Neuronal stem cell (in vitro differentiated cells): ENCODE results near the gene PHYHD1.

ENCODE experiments used
- DNase-seq: peaks from one replicate; pipeline ENCODE4 v3.0.0-alpha.2; 2013; ENCODE audit warnings: low spot score
- H2AFZ ChIP-seq: one replicate; pipeline ENCODE4 v1.6.1; 2013; ENCODE audit warnings: mild to moderate bottlenecking, low read length, inconsistent platforms
- H2AK5ac ChIP-seq: 2 replicates; pipeline ENCODE4 v1.6.1; 2013; ENCODE audit warnings: low read depth, mild to moderate bottlenecking, inconsistent platforms, low read length, moderate library complexity, mixed read lengths
- H2BK120ac ChIP-seq: 2 replicates; pipeline ENCODE4 v1.6.1; 2013; ENCODE audit warnings: low read depth, mild to moderate bottlenecking, inconsistent platforms, low read length, moderate library complexity, mixed read lengths
- H2BK12ac ChIP-seq: one replicate; pipeline ENCODE4 v1.6.1; 2013; ENCODE audit warnings: low read length, inconsistent platforms
- H2BK15ac ChIP-seq: 2 replicates; pipeline ENCODE4 v1.6.1; 2013; ENCODE audit warnings: mild to moderate bottlenecking, low read length, inconsistent platforms, mixed read lengths
- H2BK5ac ChIP-seq: one replicate; pipeline ENCODE4 v1.6.1; 2013; ENCODE audit warnings: inconsistent platforms, mild to moderate bottlenecking, low read length, moderate library complexity
- H3K14ac ChIP-seq: one replicate; pipeline ENCODE4 v1.6.1; 2013; ENCODE audit warnings: low read length, inconsistent platforms
- H3K18ac ChIP-seq: 2 replicates; pipeline ENCODE4 v1.6.1; 2013; ENCODE audit warnings: low read length, inconsistent platforms
- H3K23ac ChIP-seq: 2 replicates; pipeline ENCODE4 v1.6.1; 2013; ENCODE audit warnings: low read depth, mild to moderate bottlenecking, mixed read lengths, low read length, inconsistent platforms; ENCODE audit not compliant: poor library complexity
- H3K27ac ChIP-seq: replicated peaks from 3 replicates; pipeline ENCODE4 v1.5.1; 2013; ENCODE audit warnings: low read length, inconsistent platforms
- H3K27me3 ChIP-seq, 3 experiments: 2 replicates each; pipeline ENCODE4 v1.6.1; 2013; ENCODE audit warnings: low read length in 3 of 3, mild to moderate bottlenecking in 2 of 3, inconsistent platforms in 1 of 3, low read depth in 1 of 3, mixed read lengths in 1 of 3, moderate library complexity in 1 of 3; ENCODE audit not compliant: control insufficient read depth in 3 of 3, insufficient read depth in 3 of 3
- H3K36me3 ChIP-seq, 2 donors: replicated peaks in 1 of 2; 2 replicates each; pipeline ENCODE4 v1.6.1; 2013; ENCODE audit warnings: low read length in 2 of 2; ENCODE audit not compliant: control insufficient read depth in 2 of 2, insufficient read depth in 2 of 2
- H3K4ac ChIP-seq: 2 replicates; pipeline ENCODE4 v1.6.1; 2013; ENCODE audit warnings: inconsistent platforms, mild to moderate bottlenecking, low read length, moderate library complexity
- H3K4me1 ChIP-seq, 2 donors: 1 replicate in 1 of 2; 2 replicates in 1 of 2; pipeline ENCODE4 v1.6.1; 2013; ENCODE audit warnings: low read length in 2 of 2, low read depth in 1 of 2; ENCODE audit not compliant: control insufficient read depth in 2 of 2, insufficient read depth in 1 of 2
- H3K4me2 ChIP-seq: one replicate; pipeline ENCODE4 v1.6.1; 2013; ENCODE audit warnings: mild to moderate bottlenecking, low read length, inconsistent platforms; ENCODE audit not compliant: insufficient read depth, poor library complexity, severe bottlenecking
- H3K4me3 ChIP-seq, 2 donors: 2 replicates each; pipeline ENCODE4 v1.5.1; 2013; ENCODE audit warnings: low read length in 2 of 2, mild to moderate bottlenecking in 2 of 2, inconsistent platforms in 1 of 2, moderate library complexity in 1 of 2
- H3K79me1 ChIP-seq: one replicate; pipeline ENCODE4 v1.6.1; 2013; ENCODE audit warnings: low read depth, mild to moderate bottlenecking, inconsistent platforms, low read length, moderate library complexity
- H3K9ac ChIP-seq: one replicate; pipeline ENCODE4 v1.6.1; 2013; ENCODE audit warnings: mild to moderate bottlenecking, low read depth, low read length, inconsistent platforms; ENCODE audit not compliant: poor library complexity
- H3K9me3 ChIP-seq, 2 donors: replicated peaks in 1 of 2; 2 replicates each; pipeline versions ENCODE3 to v1.6.1; 2013; ENCODE audit warnings: low read length in 2 of 2, mild to moderate bottlenecking in 2 of 2, inconsistent platforms in 1 of 2, low read depth in 1 of 2, mixed read lengths in 1 of 2, moderate library complexity in 1 of 2; ENCODE audit not compliant: control insufficient read depth in 2 of 2, insufficient read depth in 1 of 2
- H4K8ac ChIP-seq: one replicate; pipeline ENCODE4 v1.6.1; 2013; ENCODE audit warnings: low read depth, mild to moderate bottlenecking, inconsistent platforms, low read length, moderate library complexity
- H4K91ac ChIP-seq: one replicate; pipeline ENCODE4 v1.6.1; 2013; ENCODE audit warnings: low read length, low read depth, mild to moderate bottlenecking, inconsistent platforms; ENCODE audit not compliant: poor library complexity
- WGBS, 2 donors: extraction: QIAGEN DNeasy Blood & Tissue Kit; methylation state at CpG; one replicate each; pipeline ENCODE4 v1.1.7; 2013; ENCODE audit warnings: missing lambda C conversion rate in 2 of 2, mixed read lengths in 1 of 2; ENCODE audit not compliant: insufficient read length in 2 of 2, insufficient replicate concordance in 1 of 2; ENCODE audit errors: extremely low coverage in 2 of 2; 5-methylcytosine and 5-hydroxymethylcytosine counted together

PHYHD1 gene

GRCh38 chr9:128886211-128886891, 34.4 kb upstream of the PHYHD1 start:
- no peaks in the 10 kb centered on the region for H3K9me3 ChIP-seq
- WGBS, 2 donors, result no CpG with 5 or more reads among the region's 13 CpGs

GRCh38 chr9:128887049-128887448, 33.7 kb upstream of the PHYHD1 start:
- WGBS, 2 donors, result no CpG with 5 or more reads among the region's 3 CpGs

More at GRCh38 chr9:128886211-128886891, 34.4 kb upstream of the PHYHD1 start:
- H2AFZ ChIP-seq, result no peak overlapping the region
- no peak overlapping the region for H3K9ac ChIP-seq
- peaks cover 9 to 10% of the 10 kb centered on the region in 2 donors for H3K4me1 ChIP-seq
- peaks cover 23 to 52% of the 10 kb centered on the region in 2 donors for H3K36me3 ChIP-seq
- H4K8ac ChIP-seq, result no peak overlapping the region
- H2AK5ac ChIP-seq, result no peak overlapping the region
- peaks cover 20% of the 10 kb centered on the region for H3K79me1 ChIP-seq
- no peak overlapping the region for H2BK5ac ChIP-seq
- no peaks in the 10 kb centered on the region for H3K27me3 ChIP-seq
- H2BK15ac ChIP-seq, result no peak overlapping the region
- peak overlapping the region in 1 of 2 donors; percentile 10 for H3K4me3 ChIP-seq
- H3K18ac ChIP-seq, result no peak overlapping the region
- H3K4ac ChIP-seq, result no peak overlapping the region
- H2BK12ac ChIP-seq, result no peak overlapping the region
- H3K4me2 ChIP-seq, result no peak overlapping the region
- no peak overlapping the region for H4K91ac ChIP-seq
- H3K23ac ChIP-seq, result no peak overlapping the region
- DNase-seq, result no peak
- H2BK120ac ChIP-seq, result no peak overlapping the region
- no peak overlapping the region for H3K27ac ChIP-seq
- H3K14ac ChIP-seq, result no peak overlapping the region

GRCh38 chr9:128887914-128888350, 32.9 kb upstream of the PHYHD1 start:
- Histone ChIP-seq H3K4me1 (peaks cover 9 to 10% of the 10 kb centered on the region in 2 donors), H3K18ac (no peak overlapping the region), H4K91ac (no peak overlapping the region), H2BK5ac (no peak overlapping the region), H2BK120ac (no peak overlapping the region), H2BK12ac (no peak overlapping the region), H3K79me1 (peaks cover 25% of the 10 kb centered on the region), H3K9me3 (no peaks in the 10 kb centered on the region), H3K9ac (no peak overlapping the region), H3K36me3 (peaks cover 26 to 67% of the 10 kb centered on the region in 2 donors), H2AFZ (no peak overlapping the region), H3K4me2 (no peak overlapping the region), H2BK15ac (no peak overlapping the region), H3K27me3 (no peaks in the 10 kb centered on the region), H3K23ac (no peak overlapping the region), H3K14ac (no peak overlapping the region), H4K8ac (no peak overlapping the region), H3K4me3 (no peak overlapping the region), H2AK5ac (no peak overlapping the region), H3K27ac (no peak overlapping the region), H3K4ac (no peak overlapping the region)
- no peak for DNase-seq
- no CpG with 5 or more reads among the region's 9 CpGs for WGBS, 2 donors

More at GRCh38 chr9:128887049-128887448, 33.7 kb upstream of the PHYHD1 start:
- no peak for DNase-seq
- Histone ChIP-seq H3K23ac (no peak overlapping the region), H3K4me3 (no peak overlapping the region), H3K14ac (no peak overlapping the region), H2AK5ac (no peak overlapping the region), H4K8ac (no peak overlapping the region), H3K18ac (no peak overlapping the region), H2AFZ (no peak overlapping the region), H2BK12ac (no peak overlapping the region), H3K4me1 (peaks cover 9 to 10% of the 10 kb centered on the region in 2 donors), H3K9me3 (no peaks in the 10 kb centered on the region), H2BK15ac (no peak overlapping the region), H3K27ac (no peak overlapping the region), H3K36me3 (peaks cover 26 to 59% of the 10 kb centered on the region in 2 donors), H3K9ac (no peak overlapping the region), H4K91ac (no peak overlapping the region), H2BK5ac (no peak overlapping the region), H3K79me1 (peaks cover 25% of the 10 kb centered on the region), H3K4me2 (no peak overlapping the region), H3K27me3 (no peaks in the 10 kb centered on the region), H2BK120ac (no peak overlapping the region), H3K4ac (no peak overlapping the region)

- H3K36me3 ChIP-seq, result peaks cover 17 to 73% of the 10 kb centered on the region in 2 donors
- H3K9ac ChIP-seq, result peak overlapping the region; percentile 37
- no peaks in the 10 kb centered on the region for H3K9me3 ChIP-seq
- no peak overlapping the region for H2BK5ac ChIP-seq
- H2BK12ac ChIP-seq, result no peak overlapping the region
- H3K18ac ChIP-seq, result no peak overlapping the region
- no peak overlapping the region for H3K4me3 ChIP-seq
- no peak overlapping the region for H3K14ac ChIP-seq
- H3K4me2 ChIP-seq, result no peak overlapping the region
- H3K27me3 ChIP-seq, result no peaks in the 10 kb centered on the region
- WGBS, 2 donors, result no CpG with 5 or more reads among the region's 15 CpGs
- peak overlapping the region; percentile 67 for H3K23ac ChIP-seq
- DNase-seq, result no peak
- H3K79me1 ChIP-seq, result peaks cover 16% of the 10 kb centered on the region
- H2AK5ac ChIP-seq, result no peak overlapping the region
- no peak overlapping the region for H3K27ac ChIP-seq
- no peak overlapping the region for H2BK15ac ChIP-seq
- H2BK120ac ChIP-seq, result no peak overlapping the region
- no peak overlapping the region for H3K4ac ChIP-seq
- H4K8ac ChIP-seq, result no peak overlapping the region
- peaks cover 7% of the 10 kb centered on the region in 2 donors for H3K4me1 ChIP-seq
- no peak overlapping the region for H2AFZ ChIP-seq
- no peak overlapping the region for H4K91ac ChIP-seq
Measured at GRCh38 chr9:128891321-128892220, 29.2 kb upstream of the PHYHD1 start.
